OCI-LY7 (cell line): ENCODE data around the gene OR2V1. TPM values are rescaled to one million over a fixed set of nuclear protein-coding genes. Genes with fewer than 3 reads are reported as not detected.

Experiments used
- BruUV-seq: library from RNA; stranded (reverse); fragments of 400-500 nt; replicated peaks from 2 replicates; lab custom pipeline; 2021; lab: Mats Ljungman, UMichigan
- CTCF ChIA-PET: fragments of 300-600 bp; sonication (Branson Sonifier 250); formaldehyde crosslinking; loops from one replicate; lab custom pipeline; 2022; ENCODE audit warnings: antibody characterized with exemption; ENCODE audit not compliant: unreplicated experiment; lab: Charles Lee
- POLR2A ChIA-PET: fragments of 300-600 bp; sonication (Branson Sonifier 250); formaldehyde crosslinking; loops from one replicate; lab custom pipeline; 2022; ENCODE audit warnings: antibody characterized with exemption; lab: Charles Lee
- DNase-seq: peaks from one replicate; pipeline ENCODE4 v3.0.0-alpha.2; 2015; ENCODE audit warnings: low spot score
- H2AFZ ChIP-seq: fragments of 200-600 bp; sonication (generic), shearing (Covaris generic); 2 replicates; pipeline ENCODE4 v1.6.1; 2014; ENCODE audit warnings: mild to moderate bottlenecking, antibody characterized with exemption, low read length, moderate library complexity
- H3K27ac ChIP-seq: fragments of 200-600 bp; sonication (generic); 2 replicates; pipeline ENCODE4 v1.5.1; 2014; ENCODE audit warnings: mixed run types, low read depth, mild to moderate bottlenecking, moderate library complexity, low read length, inconsistent platforms; ENCODE audit not compliant: poor library complexity, severe bottlenecking
- H3K36me3 ChIP-seq: fragments of 200-600 bp; sonication (generic); 2 replicates; pipeline ENCODE4 v1.6.1; 2014; ENCODE audit warnings: mild to moderate bottlenecking, antibody characterized with exemption, low read length, moderate library complexity, mixed read lengths; ENCODE audit not compliant: insufficient read depth
- H3K4me1 ChIP-seq: fragments of 200-600 bp; sonication (generic); 2 replicates; pipeline ENCODE4 v1.5.1; 2014; ENCODE audit warnings: mild to moderate bottlenecking, low read length; ENCODE audit not compliant: insufficient read depth, poor library complexity, severe bottlenecking
- H3K4me2 ChIP-seq: fragments of 200-600 bp; sonication (generic); 2 replicates; pipeline ENCODE4 v1.6.1; 2014; ENCODE audit warnings: mild to moderate bottlenecking, low read length
- H3K4me3 ChIP-seq: fragments of 200-600 bp; sonication (generic); 2 replicates; pipeline ENCODE4 v1.5.1; 2014; ENCODE audit warnings: mild to moderate bottlenecking, low read depth, low read length; ENCODE audit not compliant: poor library complexity, severe bottlenecking
- H3K79me2 ChIP-seq: fragments of 200-600 bp; sonication (generic); 2 replicates; pipeline ENCODE4 v1.6.1; 2016; ENCODE audit warnings: low read depth, mild to moderate bottlenecking, low read length, moderate library complexity, mixed read lengths; ENCODE audit not compliant: insufficient read depth
- H3K9me2 ChIP-seq: fragments of 200-600 bp; sonication (generic); 2 replicates; pipeline ENCODE4 v1.6.1; 2016; ENCODE audit warnings: mild to moderate bottlenecking, low read length, mixed read lengths; ENCODE audit not compliant: insufficient read depth
- H3K9me3 ChIP-seq: fragments of 200-600 bp; sonication (generic); 2 replicates; pipeline ENCODE4 v1.6.1; 2014; ENCODE audit warnings: mild to moderate bottlenecking, mixed run types, low read length, mixed read lengths
- H4K20me1 ChIP-seq: fragments of 200-600 bp; sonication (generic); 2 replicates; pipeline ENCODE4 v1.6.1; 2014; ENCODE audit warnings: mild to moderate bottlenecking, antibody characterized with exemption, low read length, moderate library complexity, mixed read lengths; ENCODE audit not compliant: insufficient read depth
- CTCF ChIP-seq: fragments of 200-600 bp; sonication (generic); conservative IDR thresholded peaks from 2 replicates; pipeline ENCODE4 v1.5.1; 2014; ENCODE audit warnings: mild to moderate bottlenecking, antibody characterized with exemption, low read length, moderate library complexity, mixed read lengths
- EZH2phosphoT487 ChIP-seq: fragments of 200-600 bp; sonication (generic); IDR thresholded peaks from 2 replicates; pipeline ENCODE4 v1.6.1; 2018; ENCODE audit warnings: low read depth, borderline replicate concordance, mild to moderate bottlenecking, mixed run types, antibody characterized with exemption, low read length, moderate library complexity, mixed read lengths
- intact Hi-C: fragments of 100-400 bp; cut with micrococcal nuclease; formaldehyde crosslinking; loops from one replicate; pipeline ENCODE4 v1.10.0; 2022; ENCODE audit not compliant: unreplicated experiment
- total RNA-seq, 2 experiments: library from RNA; depleted of rRNA in 1 of 2; stranded (reverse); fragments of >200 nt in 1 of 2; shearing (Covaris generic) in 1 of 2; gene quantifications; 2 replicates each; pipeline ENCODE4 v1.2.3, GENCODE V29; 2014 to 2022

OR2V1 gene
- total RNA-seq, 2 experiments from 2014 or later: not detected

GRCh38 chr5:181156758-181157157 is 25.8 kb upstream of the OR2V1 start:
- no peak for DNase-seq
- BruUV-seq: no TSS peak
- intact Hi-C loops: loop anchor here (5.0 kb wide), 1 partner anchor 374 kb away; no protein-coding TSS in a partner anchor
- ChIA-PET POLR2A (no interaction called here), CTCF (no interaction called here)
- no peak overlapping the region for H3K4me3 ChIP-seq
- H3K27ac ChIP-seq: no peak overlapping the region
- H3K9me3 ChIP-seq: no peaks in the 10 kb centered on the region
- no peaks in the 10 kb centered on the region for H3K9me2 ChIP-seq
- no peaks in the 10 kb centered on the region for H4K20me1 ChIP-seq
- no peak overlapping the region for H2AFZ ChIP-seq
- TF ChIP-seq CTCF (no peak), EZH2phosphoT487 (no peak)
- peaks cover 18% of the 10 kb centered on the region for H3K4me1 ChIP-seq
- no peak overlapping the region for H3K4me2 ChIP-seq
- no peaks in the 10 kb centered on the region for H3K79me2 ChIP-seq
- H3K36me3 ChIP-seq: no peaks in the 10 kb centered on the region

GRCh38 chr5:181153814-181154213 is 22.8 kb upstream of the OR2V1 start:
- ChIA-PET POLR2A (interaction anchor here (0.5 kb wide), 1 partner anchor 1472 kb away, joined by 4 read pairs; no protein-coding TSS in a partner anchor), CTCF (no interaction called here)
- Histone ChIP-seq H2AFZ (no peak overlapping the region), H3K4me1 (peaks cover 25% of the 10 kb centered on the region), H4K20me1 (no peaks in the 10 kb centered on the region), H3K27ac (no peak overlapping the region), H3K9me3 (no peaks in the 10 kb centered on the region), H3K9me2 (no peaks in the 10 kb centered on the region), H3K36me3 (no peaks in the 10 kb centered on the region), H3K4me3 (no peak overlapping the region), H3K4me2 (no peak overlapping the region), H3K79me2 (no peaks in the 10 kb centered on the region)
- intact Hi-C loops: no loop called here
- no peak for DNase-seq
- BruUV-seq: no TSS peak
- no peak for TF ChIP-seq CTCF
- TF ChIP-seq EZH2phosphoT487: no peak

GRCh38 chr5:181152406-181152805 is 21.4 kb upstream of the OR2V1 start:
- BruUV-seq: no TSS peak
- peaks cover 25% of the 10 kb centered on the region for H3K4me1 ChIP-seq
- no peak overlapping the region for H3K27ac ChIP-seq
- H3K4me2 ChIP-seq: no peak overlapping the region
- no peaks in the 10 kb centered on the region for H3K79me2 ChIP-seq
- H3K4me3 ChIP-seq: no peak overlapping the region
- TF ChIP-seq EZH2phosphoT487: no peak
- no peak for TF ChIP-seq CTCF
- POLR2A ChIA-PET: interaction anchor here (0.7 kb wide), 1 partner anchor 9 kb away, joined by 4 read pairs; no protein-coding TSS in a partner anchor
- no peaks in the 10 kb centered on the region for H3K36me3 ChIP-seq
- no peak for DNase-seq
- H2AFZ ChIP-seq: no peak overlapping the region
- H3K9me3 ChIP-seq: no peaks in the 10 kb centered on the region
- CTCF ChIA-PET: no interaction called here
- H3K9me2 ChIP-seq: no peaks in the 10 kb centered on the region
- intact Hi-C loops: no loop called here
- no peaks in the 10 kb centered on the region for H4K20me1 ChIP-seq
